HepG2 (cell line): ENCODE data around the gene TRIM2. TPM values are rescaled to one million over a fixed set of nuclear protein-coding genes. Genes with fewer than 3 reads are reported as not detected.

Experiments used
- ATAC-seq: fragments of 200-7000 bp; cut with Tn5 transposase; 3 replicates; pipeline ENCODE4 v1.9.1; 2020; ENCODE audit warnings: mild to moderate bottlenecking, moderate library complexity
- BruUV-seq: library from RNA; stranded (reverse); fragments of 400-500 nt; replicated peaks from 2 replicates; lab custom pipeline; 2021; lab: Mats Ljungman, UMichigan
- CTCF ChIA-PET: fragments of 300-600 bp; formaldehyde crosslinking; extraction: SDS; loops from one replicate; lab custom pipeline; 2021; ENCODE audit warnings: low total read pairs, inconsistent platforms, low intra/inter-chr PET ratio; lab: Yijun Ruan, JAX
- POLR2A ChIA-PET: fragments of 350-600 bp; sonication (Branson Sonifier 250); formaldehyde crosslinking; loops from one replicate; lab custom pipeline; 2020; ENCODE audit warnings: antibody characterized with exemption, inconsistent platforms; lab: Yijun Ruan, JAX
- DNase-seq: peaks from one replicate; pipeline ENCODE4 v3.0.0-alpha.2; 2015; ENCODE audit warnings: low spot score
- FAIRE-seq: peaks from 3 replicates; lab custom pipeline; 2011; peaks lifted over from hg19 to GRCh38; lab: Jason Lieb, UNC
- H2AFZ ChIP-seq: one replicate; pipeline ENCODE4 v1.6.1; 2011; ENCODE audit warnings: low read length, inconsistent platforms
- H3K27ac ChIP-seq: fragments of 300-600 bp; 3 replicates; pipeline ENCODE4 v1.8.0; 2011; ENCODE audit warnings: mixed run types, mild to moderate bottlenecking, mixed read lengths, low read length, inconsistent platforms; ENCODE audit not compliant: insufficient read depth; ENCODE audit errors: extremely low read length
- H3K27me3 ChIP-seq, 2 experiments: fragments of 200-600 bp in 1 of 2; 2 replicates in 1 of 2; 3 replicates in 1 of 2; pipeline versions ENCODE4 v1.6.0 to v1.8.0; 2011; ENCODE audit warnings: low read length in 2 of 2, mild to moderate bottlenecking in 2 of 2, moderate library complexity in 2 of 2, inconsistent platforms in 1 of 2; ENCODE audit not compliant: insufficient read depth in 2 of 2, control insufficient read depth in 1 of 2
- H3K36me3 ChIP-seq, 2 experiments: fragments of 200-600 bp in 1 of 2; replicated peaks in 1 of 2; 2 replicates in 1 of 2; 3 replicates in 1 of 2; pipeline versions ENCODE4 v1.5.1 to v1.8.0; 2011; ENCODE audit warnings: low read length in 2 of 2, inconsistent platforms in 1 of 2; ENCODE audit not compliant: insufficient read depth in 2 of 2, control insufficient read depth in 1 of 2
- H3K4me1 ChIP-seq: 2 replicates; pipeline ENCODE4 v1.5.1; 2012; ENCODE audit warnings: low read length, inconsistent platforms; ENCODE audit not compliant: insufficient read depth
- H3K4me2 ChIP-seq: 2 replicates; pipeline ENCODE4 v1.6.0; 2011; ENCODE audit warnings: low read depth, low read length, inconsistent platforms
- H3K4me3 ChIP-seq, 3 experiments: fragments of 200-600 bp in 1 of 3; sonication (generic), shearing (Covaris generic) in 1 of 3; replicated peaks in 1 of 3; 2 replicates each; pipeline ENCODE4 v1.5.1; 2011 to 2016; ENCODE audit warnings: low read length in 3 of 3, inconsistent platforms in 2 of 3, low read depth in 2 of 3, mild to moderate bottlenecking in 2 of 3, control low read depth in 1 of 3, mixed read lengths in 1 of 3; ENCODE audit not compliant: insufficient read depth in 1 of 3
- H3K79me2 ChIP-seq: one replicate; pipeline ENCODE4 v1.6.1; 2011; ENCODE audit warnings: low read length, inconsistent platforms; ENCODE audit not compliant: insufficient read depth
- H3K9ac ChIP-seq: 2 replicates; pipeline ENCODE4 v1.6.0; 2011; ENCODE audit warnings: mild to moderate bottlenecking, low read depth, low read length, inconsistent platforms; ENCODE audit not compliant: insufficient read depth
- H3K9me3 ChIP-seq: 2 replicates; pipeline ENCODE4 v1.5.1; 2012; ENCODE audit warnings: mild to moderate bottlenecking, low read length
- H4K20me1 ChIP-seq: 2 replicates; pipeline ENCODE4 v1.6.0; 2011; ENCODE audit warnings: inconsistent platforms, mild to moderate bottlenecking, low read length, moderate library complexity; ENCODE audit not compliant: insufficient read depth
- CENPBD1 ChIP-seq: sonication (generic); formaldehyde crosslinking; IDR thresholded peaks from 2 replicates; pipeline ENCODE4 v1.8.0; 2022; ENCODE audit warnings: missing genetic modification reagents, low read depth, mild to moderate bottlenecking, borderline replicate concordance
- GATA4 ChIP-seq: sonication (generic); IDR thresholded peaks from 2 replicates; pipeline ENCODE4 v1.6.1; 2016; ENCODE audit warnings: antibody characterized with exemption, low read depth, borderline replicate concordance
- HIVEP1 ChIP-seq: sonication (generic); formaldehyde crosslinking; IDR thresholded peaks from 2 replicates; pipeline ENCODE4 v1.4.0; 2020; ENCODE audit warnings: mild to moderate bottlenecking, missing genetic modification reagents
- HNF1B ChIP-seq: sonication (generic); formaldehyde crosslinking; IDR thresholded peaks from 2 replicates; pipeline ENCODE4 v1.5.1; 2020; ENCODE audit warnings: mild to moderate bottlenecking, moderate library complexity, missing genetic modification reagents
- JARID2 ChIP-seq: sonication (generic); formaldehyde crosslinking; IDR thresholded peaks from 2 replicates; pipeline ENCODE4 v1.8.1; 2023; ENCODE audit warnings: missing genetic modification reagents, inconsistent platforms; ENCODE audit not compliant: insufficient replicate concordance
- MAZ ChIP-seq, 2 experiments: sonication (generic) in 1 of 2; formaldehyde crosslinking in 1 of 2; IDR thresholded peaks; 2 replicates each; pipeline versions ENCODE4 v1.5.0 to v1.6.1; 2012 to 2020; ENCODE audit warnings: low read depth in 2 of 2, mild to moderate bottlenecking in 2 of 2, borderline replicate concordance in 1 of 2, improper control_type of control experiment in 1 of 2, low read length in 1 of 2, missing genetic modification reagents in 1 of 2, moderate library complexity in 1 of 2
- NFRKB ChIP-seq: fragments of 450-650 bp; IDR thresholded peaks from 2 replicates; pipeline ENCODE4 v1.6.1; 2017
- PCBP1 ChIP-seq: fragments of 200-400 bp; formaldehyde crosslinking; IDR thresholded peaks from 2 replicates; pipeline ENCODE4 v1.6.1; 2017; ENCODE audit warnings: mild to moderate bottlenecking, low read depth, low read length, borderline replicate concordance
- SP1 ChIP-seq, 2 experiments: fragments of 450-650 bp in 1 of 2; sonication (generic) in 1 of 2; formaldehyde crosslinking in 1 of 2; IDR thresholded peaks; 2 replicates each; pipeline versions ENCODE4 v1.4.0 to v1.6.1; 2016 to 2020; ENCODE audit warnings: missing genetic modification reagents in 1 of 2
- TAF1 ChIP-seq: sonication (generic); formaldehyde crosslinking; IDR thresholded peaks from 2 replicates; pipeline ENCODE4 v1.4.0; 2020; ENCODE audit warnings: missing genetic modification reagents
- ZNF235 ChIP-seq: sonication (generic); formaldehyde crosslinking; IDR thresholded peaks from 2 replicates; pipeline ENCODE4 v1.8.1; 2023; ENCODE audit warnings: mild to moderate bottlenecking, missing genetic modification reagents, borderline replicate concordance
- ZNF264 ChIP-seq: sonication (generic); formaldehyde crosslinking; IDR thresholded peaks from 2 replicates; pipeline ENCODE4 v1.4.0; 2020; ENCODE audit warnings: missing genetic modification reagents
- ZNF274 ChIP-seq: sonication (generic); formaldehyde crosslinking; IDR thresholded peaks from 2 replicates; pipeline ENCODE4 v1.5.1; 2020; ENCODE audit warnings: mild to moderate bottlenecking, missing genetic modification reagents
- ZNF317 ChIP-seq: sonication (generic); formaldehyde crosslinking; IDR thresholded peaks from 2 replicates; pipeline ENCODE4 v1.5.0; 2020; ENCODE audit warnings: mild to moderate bottlenecking, missing genetic modification reagents
- ZNF451 ChIP-seq: sonication (generic); formaldehyde crosslinking; IDR thresholded peaks from 2 replicates; pipeline ENCODE4 v1.5.0; 2020; ENCODE audit warnings: mild to moderate bottlenecking, missing genetic modification reagents
- ZNF501 ChIP-seq: sonication (generic); formaldehyde crosslinking; IDR thresholded peaks from 2 replicates; pipeline ENCODE4 v1.5.1; 2020; ENCODE audit warnings: mild to moderate bottlenecking, moderate library complexity, missing genetic modification reagents
- ZNF577 ChIP-seq: sonication (generic); formaldehyde crosslinking; IDR thresholded peaks from 2 replicates; pipeline ENCODE4 v1.4.0; 2020; ENCODE audit warnings: mild to moderate bottlenecking, low read depth, missing genetic modification reagents, borderline replicate concordance
- ZNF780A ChIP-seq: sonication (generic); formaldehyde crosslinking; IDR thresholded peaks from 2 replicates; pipeline ENCODE4 v1.8.0; 2022; ENCODE audit warnings: mild to moderate bottlenecking, missing genetic modification reagents, moderate library complexity
- WGBS: methylation state at CpG from one replicate; pipeline ENCODE4 v1.1.6; 2017; ENCODE audit warnings: low lambda C conversion rate; 5-methylcytosine and 5-hydroxymethylcytosine counted together
- in situ Hi-C: cut with HindIII; loops from 2 replicates; pipeline ENCODE4 v1.10.0; 2017; ENCODE audit warnings: low pct_unique_long_range_greater_than_20kb; ENCODE audit not compliant: extremely low pct_ligation_motif_present
- intact Hi-C: fragments of 100-400 bp; cut with micrococcal nuclease; formaldehyde crosslinking; loops from one replicate; pipeline ENCODE4 v1.10.0; 2022; ENCODE audit not compliant: unreplicated experiment
- polyA plus RNA-seq, 8 experiments: library from polyadenylated mRNA; depleted of rRNA in 3 of 8; stranded (reverse) in 7 of 8; unstranded in 1 of 8; fragments of >200 nt; fragmentation: Illumina TruSeq in 4 of 8; extraction: Trizol in 4 of 8; gene quantifications; 2 replicates each; pipeline versions ENCODE4 v1.2.1 to v1.2.3, GENCODE V29; 2011 to 2016; ENCODE audit warnings: low read depth in 4 of 8, missing spikeins in 1 of 8, mixed read lengths in 1 of 8; ENCODE audit not compliant: insufficient read depth in 1 of 8
- total RNA-seq, 5 experiments: library from RNA; depleted of rRNA; stranded (reverse); fragments of >200 nt; fragmentation: Illumina TruSeq; extraction: Trizol; gene quantifications; 2 replicates each; pipeline ENCODE4 v1.2.3, GENCODE V29; 2016; ENCODE audit warnings: low read depth in 1 of 5

TRIM2 gene
- total and polyA plus RNA-seq, 2 of the 13 experiments (the other 11 are each of a cell fraction or from before 2014, with no cell fraction given): 2.1 to 4.2 TPM

- no peak overlapping the region for H2AFZ ChIP-seq
- intact Hi-C loops: no loop called here
- in situ Hi-C loops: no loop called here
Measured at GRCh38 chr4:153244969-153245368, 40.7 kb downstream of the TRIM2 start.

GRCh38 chr4:153245775-153246174, 41.5 kb downstream of the TRIM2 start:
- FAIRE-seq: no peak
- 87% methylated on average over 3 of the region's 3 CpGs for WGBS
- in situ Hi-C loops: no loop called here
- Histone ChIP-seq H3K4me2 (no peak overlapping the region), H3K4me1 (peaks cover 47% of the 10 kb centered on the region), H3K79me2 (no peaks in the 10 kb centered on the region), H4K20me1 (no peaks in the 10 kb centered on the region; the same call in 1 of the 2 replicates), H3K27ac (no peak overlapping the region), H3K36me3 (no peaks in the 10 kb centered on the region), H3K9me3 (no peaks in the 10 kb centered on the region), H2AFZ (no peak overlapping the region), H3K27me3 (no peaks in the 10 kb centered on the region), H3K9ac (no peak overlapping the region), H3K4me3 (no peak overlapping the region)
- intact Hi-C loops: no loop called here
- CTCF ChIA-PET: no interaction called here
- no peak for DNase-seq
- BruUV-seq: no TSS peak
- no peak for ATAC-seq
- POLR2A ChIA-PET: no interaction called here
- TF ChIP-seq PCBP1 (no peak), ZNF501 (CRISPR knock-in tag) (no peak), ZNF451 (CRISPR knock-in tag) (no peak), ZNF780A (CRISPR knock-in tag) (no peak), HNF1B (CRISPR knock-in tag) (no peak), MAZ (IDR thresholded peaks at IDR 0.05; ENCODE audit: borderline replicate concordance, low read depth, low read length) (no peak), MAZ (CRISPR knock-in tag; IDR thresholded peaks at IDR 0.05; ENCODE audit: low read depth) (no peak), HIVEP1 (CRISPR knock-in tag) (no peak), ZNF577 (CRISPR knock-in tag) (no peak), ZNF317 (no peak), JARID2 (CRISPR knock-in tag) (no peak), SP1 (IDR thresholded peaks at IDR 0.05) (no peak), SP1 (CRISPR knock-in tag; IDR thresholded peaks at IDR 0.05) (no peak), TAF1 (CRISPR knock-in tag) (no peak)

More at GRCh38 chr4:153244969-153245368, 40.7 kb downstream of the TRIM2 start:
- BruUV-seq: no TSS peak
- Histone ChIP-seq H3K4me1 (peaks cover 42% of the 10 kb centered on the region), H3K36me3 (no peaks in the 10 kb centered on the region), H3K4me2 (no peak overlapping the region), H3K79me2 (no peaks in the 10 kb centered on the region), H3K27me3 (no peaks in the 10 kb centered on the region), H4K20me1 (no peaks in the 10 kb centered on the region; the same call in 1 of the 2 replicates), H3K9ac (no peak overlapping the region), H3K9me3 (no peaks in the 10 kb centered on the region), H3K27ac (no peak overlapping the region), H3K4me3 (no peak overlapping the region)
- no peak for DNase-seq
- ChIA-PET POLR2A (no interaction called here), CTCF (no interaction called here)
- no peak for ATAC-seq
- 77% methylated on average over 3 of the region's 3 CpGs for WGBS
- no peak for TF ChIP-seq ZNF264 (CRISPR knock-in tag)
- TF ChIP-seq ZNF235 (CRISPR knock-in tag): no peak
- TF ChIP-seq NFRKB: no peak
- TF ChIP-seq CENPBD1 (CRISPR knock-in tag): no peak
- no peak for TF ChIP-seq ZNF274
- no peak for TF ChIP-seq GATA4
- FAIRE-seq: no peak
